Measurements from ENCODE around the gene C10orf120. TPM values are rescaled to one million over a fixed set of nuclear protein-coding genes. Genes with fewer than 3 reads are reported as not detected.

C10orf120 gene
- not detected in 2 replicates for total RNA-seq (2014; rRNA removed; shearing (Covaris generic))
- not detected in 2 replicates for polyA plus RNA-seq (2016; fragmentation: Nextera tagmentation; extraction: Ambion mirVana)
- long read RNA-seq: 0 reads

DNA sequence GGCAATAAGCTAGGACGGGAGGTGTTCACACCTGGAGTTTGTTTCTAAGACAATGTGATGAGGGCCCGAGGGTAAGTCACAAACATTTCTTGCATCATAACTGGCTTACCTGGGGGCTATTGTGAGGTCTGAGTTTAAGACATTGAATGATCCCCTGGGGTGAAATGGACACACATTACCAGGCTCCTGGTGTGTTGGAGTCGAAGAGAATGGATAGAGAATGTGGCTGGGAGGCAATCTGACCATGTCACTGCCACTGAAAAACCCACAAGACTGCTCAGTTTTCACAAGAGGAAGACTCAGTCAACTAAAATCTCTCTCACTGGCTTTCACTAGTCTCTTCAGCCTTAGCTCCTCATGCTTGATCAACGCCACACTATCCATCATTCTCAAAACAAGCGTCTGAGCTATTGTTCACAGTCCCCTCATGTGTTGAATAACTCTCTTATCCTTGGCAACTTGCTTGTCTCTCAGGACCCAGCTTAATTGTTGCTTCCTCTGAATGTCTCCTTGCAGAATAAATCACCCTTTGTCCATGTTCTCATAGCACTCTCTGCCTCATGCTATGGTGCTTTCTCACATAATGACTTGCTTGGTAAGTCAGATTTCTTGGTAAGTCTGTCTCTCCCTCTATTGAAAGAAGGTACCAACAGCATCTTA lies at the start of gene C10orf120:
C10orf120 (minus strand) TSS at position 51 of the 660 bp plus-strand sequence. CDS start 56 bp downstream, outside the sequence.
- Histone ChIP-seq H3K27me3 (ENCODE audit: insufficient read depth) (no peaks in the 10 kb centered on the region), H4K20me1 (replicated peaks; ENCODE audit: insufficient read depth) (no peaks in the 10 kb centered on the region), H2AFZ (no peak within 1 kb of the TSS), H3F3A (replicated peaks; ENCODE audit: low read depth) (no peaks in the 10 kb centered on the region), H3K79me2 (replicated peaks; ENCODE audit: insufficient read depth) (no peaks in the 10 kb centered on the region), H3K4me3 (no peak within 1 kb of the TSS), H3K9me2 (ENCODE audit: insufficient read depth) (no peaks in the 10 kb centered on the region), H3K4me2 (no peak within 1 kb of the TSS), H3K4me1 (ENCODE audit: insufficient read depth) (no peaks in the 10 kb centered on the region), H3K27ac (ENCODE audit: low read depth) (no peak within 1 kb of the TSS), H3K36me3 (ENCODE audit: insufficient read depth) (no peaks in the 10 kb centered on the region)
- peaks cover 2% of the 10 kb centered on the region for H3K27me3 Mint-ChIP-seq (ENCODE audit: insufficient read depth, low read depth, poor library complexity)
- H3K9me3 Mint-ChIP-seq: peaks cover 4% of the 10 kb centered on the region; the same call in 1 of the 3 replicates
- peaks cover 11% of the 10 kb centered on the region for H3K4me1 Mint-ChIP-seq
- TF ChIP-seq EZH2phosphoT487 (IDR thresholded peaks at IDR 0.05; ENCODE audit: unreplicated experiment) (no peak), NANOG (IDR thresholded peaks at IDR 0.05; ENCODE audit: borderline replicate concordance) (no peak), JUNB (IDR thresholded peaks at IDR 0.05; ENCODE audit: unreplicated experiment) (no peak), ZNF114 (CRISPR knock-in tag; IDR thresholded peaks at IDR 0.05) (no peak), STAT1 (IDR thresholded peaks at IDR 0.05; ENCODE audit: unreplicated experiment) (no peak), CREB1 (CRISPR knock-in tag; IDR thresholded peaks at IDR 0.05; ENCODE audit: low read depth) (no peak), EZH2 (IDR thresholded peaks at IDR 0.05; ENCODE audit: low read depth, unreplicated experiment) (no peak), ZNF331 (CRISPR knock-in tag; IDR thresholded peaks at IDR 0.05; ENCODE audit: low read depth) (no peak), POLR2AphosphoS5 (IDR thresholded peaks at IDR 0.05; ENCODE audit: low read depth) (no peak)
- TF ChIP-seq, protein P1, sequence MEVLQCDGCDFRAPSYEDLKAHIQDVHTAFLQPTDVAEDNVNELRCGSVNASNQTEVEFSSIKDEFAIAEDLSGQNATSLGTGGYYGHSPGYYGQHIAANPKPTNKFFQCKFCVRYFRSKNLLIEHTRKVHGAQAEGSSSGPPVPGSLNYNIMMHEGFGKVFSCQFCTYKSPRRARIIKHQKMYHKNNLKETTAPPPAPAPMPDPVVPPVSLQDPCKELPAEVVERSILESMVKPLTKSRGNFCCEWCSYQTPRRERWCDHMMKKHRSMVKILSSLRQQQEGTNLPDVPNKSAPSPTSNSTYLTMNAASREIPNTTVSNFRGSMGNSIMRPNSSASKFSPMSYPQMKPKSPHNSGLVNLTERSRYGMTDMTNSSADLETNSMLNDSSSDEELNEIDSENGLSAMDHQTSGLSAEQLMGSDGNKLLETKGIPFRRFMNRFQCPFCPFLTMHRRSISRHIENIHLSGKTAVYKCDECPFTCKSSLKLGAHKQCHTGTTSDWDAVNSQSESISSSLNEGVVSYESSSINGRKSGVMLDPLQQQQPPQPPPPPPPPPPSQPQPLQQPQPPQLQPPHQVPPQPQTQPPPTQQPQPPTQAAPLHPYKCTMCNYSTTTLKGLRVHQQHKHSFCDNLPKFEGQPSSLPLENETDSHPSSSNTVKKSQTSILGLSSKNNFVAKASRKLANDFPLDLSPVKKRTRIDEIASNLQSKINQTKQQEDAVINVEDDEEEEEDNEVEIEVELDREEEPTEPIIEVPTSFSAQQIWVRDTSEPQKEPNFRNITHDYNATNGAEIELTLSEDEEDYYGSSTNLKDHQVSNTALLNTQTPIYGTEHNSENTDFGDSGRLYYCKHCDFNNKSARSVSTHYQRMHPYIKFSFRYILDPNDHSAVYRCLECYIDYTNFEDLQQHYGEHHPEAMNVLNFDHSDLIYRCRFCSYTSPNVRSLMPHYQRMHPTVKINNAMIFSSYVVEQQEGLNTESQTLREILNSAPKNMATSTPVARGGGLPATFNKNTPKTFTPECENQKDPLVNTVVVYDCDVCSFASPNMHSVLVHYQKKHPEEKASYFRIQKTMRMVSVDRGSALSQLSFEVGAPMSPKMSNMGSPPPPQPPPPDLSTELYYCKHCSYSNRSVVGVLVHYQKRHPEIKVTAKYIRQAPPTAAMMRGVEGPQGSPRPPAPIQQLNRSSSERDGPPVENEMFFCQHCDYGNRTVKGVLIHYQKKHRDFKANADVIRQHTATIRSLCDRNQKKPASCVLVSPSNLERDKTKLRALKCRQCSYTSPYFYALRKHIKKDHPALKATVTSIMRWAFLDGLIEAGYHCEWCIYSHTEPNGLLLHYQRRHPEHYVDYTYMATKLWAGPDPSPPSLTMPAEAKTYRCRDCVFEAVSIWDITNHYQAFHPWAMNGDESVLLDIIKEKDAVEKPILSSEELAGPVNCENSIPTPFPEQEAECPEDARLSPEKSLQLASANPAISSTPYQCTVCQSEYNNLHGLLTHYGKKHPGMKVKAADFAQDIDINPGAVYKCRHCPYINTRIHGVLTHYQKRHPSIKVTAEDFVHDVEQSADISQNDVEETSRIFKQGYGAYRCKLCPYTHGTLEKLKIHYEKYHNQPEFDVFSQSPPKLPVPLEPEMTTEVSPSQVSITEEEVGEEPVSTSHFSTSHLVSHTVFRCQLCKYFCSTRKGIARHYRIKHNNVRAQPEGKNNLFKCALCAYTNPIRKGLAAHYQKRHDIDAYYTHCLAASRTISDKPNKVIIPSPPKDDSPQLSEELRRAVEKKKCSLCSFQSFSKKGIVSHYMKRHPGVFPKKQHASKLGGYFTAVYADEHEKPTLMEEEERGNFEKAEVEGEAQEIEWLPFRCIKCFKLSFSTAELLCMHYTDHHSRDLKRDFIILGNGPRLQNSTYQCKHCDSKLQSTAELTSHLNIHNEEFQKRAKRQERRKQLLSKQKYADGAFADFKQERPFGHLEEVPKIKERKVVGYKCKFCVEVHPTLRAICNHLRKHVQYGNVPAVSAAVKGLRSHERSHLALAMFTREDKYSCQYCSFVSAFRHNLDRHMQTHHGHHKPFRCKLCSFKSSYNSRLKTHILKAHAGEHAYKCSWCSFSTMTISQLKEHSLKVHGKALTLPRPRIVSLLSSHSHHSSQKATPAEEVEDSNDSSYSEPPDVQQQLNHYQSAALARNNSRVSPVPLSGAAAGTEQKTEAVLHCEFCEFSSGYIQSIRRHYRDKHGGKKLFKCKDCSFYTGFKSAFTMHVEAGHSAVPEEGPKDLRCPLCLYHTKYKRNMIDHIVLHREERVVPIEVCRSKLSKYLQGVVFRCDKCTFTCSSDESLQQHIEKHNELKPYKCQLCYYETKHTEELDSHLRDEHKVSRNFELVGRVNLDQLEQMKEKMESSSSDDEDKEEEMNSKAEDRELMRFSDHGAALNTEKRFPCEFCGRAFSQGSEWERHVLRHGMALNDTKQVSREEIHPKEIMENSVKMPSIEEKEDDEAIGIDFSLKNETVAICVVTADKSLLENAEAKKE (CRISPR knock-in tag; IDR thresholded peaks at IDR 0.05): no peak
- TF ChIP-seq, protein P2, sequence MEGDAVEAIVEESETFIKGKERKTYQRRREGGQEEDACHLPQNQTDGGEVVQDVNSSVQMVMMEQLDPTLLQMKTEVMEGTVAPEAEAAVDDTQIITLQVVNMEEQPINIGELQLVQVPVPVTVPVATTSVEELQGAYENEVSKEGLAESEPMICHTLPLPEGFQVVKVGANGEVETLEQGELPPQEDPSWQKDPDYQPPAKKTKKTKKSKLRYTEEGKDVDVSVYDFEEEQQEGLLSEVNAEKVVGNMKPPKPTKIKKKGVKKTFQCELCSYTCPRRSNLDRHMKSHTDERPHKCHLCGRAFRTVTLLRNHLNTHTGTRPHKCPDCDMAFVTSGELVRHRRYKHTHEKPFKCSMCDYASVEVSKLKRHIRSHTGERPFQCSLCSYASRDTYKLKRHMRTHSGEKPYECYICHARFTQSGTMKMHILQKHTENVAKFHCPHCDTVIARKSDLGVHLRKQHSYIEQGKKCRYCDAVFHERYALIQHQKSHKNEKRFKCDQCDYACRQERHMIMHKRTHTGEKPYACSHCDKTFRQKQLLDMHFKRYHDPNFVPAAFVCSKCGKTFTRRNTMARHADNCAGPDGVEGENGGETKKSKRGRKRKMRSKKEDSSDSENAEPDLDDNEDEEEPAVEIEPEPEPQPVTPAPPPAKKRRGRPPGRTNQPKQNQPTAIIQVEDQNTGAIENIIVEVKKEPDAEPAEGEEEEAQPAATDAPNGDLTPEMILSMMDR (conservative IDR thresholded peaks at IDR 0.05; ENCODE audit: low read depth in 2 of 2): no peak
- TF ChIP-seq, protein P3, sequence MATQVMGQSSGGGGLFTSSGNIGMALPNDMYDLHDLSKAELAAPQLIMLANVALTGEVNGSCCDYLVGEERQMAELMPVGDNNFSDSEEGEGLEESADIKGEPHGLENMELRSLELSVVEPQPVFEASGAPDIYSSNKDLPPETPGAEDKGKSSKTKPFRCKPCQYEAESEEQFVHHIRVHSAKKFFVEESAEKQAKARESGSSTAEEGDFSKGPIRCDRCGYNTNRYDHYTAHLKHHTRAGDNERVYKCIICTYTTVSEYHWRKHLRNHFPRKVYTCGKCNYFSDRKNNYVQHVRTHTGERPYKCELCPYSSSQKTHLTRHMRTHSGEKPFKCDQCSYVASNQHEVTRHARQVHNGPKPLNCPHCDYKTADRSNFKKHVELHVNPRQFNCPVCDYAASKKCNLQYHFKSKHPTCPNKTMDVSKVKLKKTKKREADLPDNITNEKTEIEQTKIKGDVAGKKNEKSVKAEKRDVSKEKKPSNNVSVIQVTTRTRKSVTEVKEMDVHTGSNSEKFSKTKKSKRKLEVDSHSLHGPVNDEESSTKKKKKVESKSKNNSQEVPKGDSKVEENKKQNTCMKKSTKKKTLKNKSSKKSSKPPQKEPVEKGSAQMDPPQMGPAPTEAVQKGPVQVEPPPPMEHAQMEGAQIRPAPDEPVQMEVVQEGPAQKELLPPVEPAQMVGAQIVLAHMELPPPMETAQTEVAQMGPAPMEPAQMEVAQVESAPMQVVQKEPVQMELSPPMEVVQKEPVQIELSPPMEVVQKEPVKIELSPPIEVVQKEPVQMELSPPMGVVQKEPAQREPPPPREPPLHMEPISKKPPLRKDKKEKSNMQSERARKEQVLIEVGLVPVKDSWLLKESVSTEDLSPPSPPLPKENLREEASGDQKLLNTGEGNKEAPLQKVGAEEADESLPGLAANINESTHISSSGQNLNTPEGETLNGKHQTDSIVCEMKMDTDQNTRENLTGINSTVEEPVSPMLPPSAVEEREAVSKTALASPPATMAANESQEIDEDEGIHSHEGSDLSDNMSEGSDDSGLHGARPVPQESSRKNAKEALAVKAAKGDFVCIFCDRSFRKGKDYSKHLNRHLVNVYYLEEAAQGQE (IDR thresholded peaks at IDR 0.05; ENCODE audit: unreplicated experiment): no peak
- TF ChIP-seq, protein P4, sequence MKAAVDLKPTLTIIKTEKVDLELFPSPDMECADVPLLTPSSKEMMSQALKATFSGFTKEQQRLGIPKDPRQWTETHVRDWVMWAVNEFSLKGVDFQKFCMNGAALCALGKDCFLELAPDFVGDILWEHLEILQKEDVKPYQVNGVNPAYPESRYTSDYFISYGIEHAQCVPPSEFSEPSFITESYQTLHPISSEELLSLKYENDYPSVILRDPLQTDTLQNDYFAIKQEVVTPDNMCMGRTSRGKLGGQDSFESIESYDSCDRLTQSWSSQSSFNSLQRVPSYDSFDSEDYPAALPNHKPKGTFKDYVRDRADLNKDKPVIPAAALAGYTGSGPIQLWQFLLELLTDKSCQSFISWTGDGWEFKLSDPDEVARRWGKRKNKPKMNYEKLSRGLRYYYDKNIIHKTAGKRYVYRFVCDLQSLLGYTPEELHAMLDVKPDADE (IDR thresholded peaks at IDR 0.05): no peak
- H3K4me3 Mint-ChIP-seq: no peak within 1 kb of the TSS
- no peak within 1 kb of the TSS for H3K27ac Mint-ChIP-seq
- no peak for ATAC-seq
- no peak for DNase-seq (ENCODE audit: low spot score)
- no peaks in the 10 kb centered on the region for H3K36me3 Mint-ChIP-seq (ENCODE audit: low read depth)

All from GM23338 (cell line).